Body of pancreas (tissue), 4 donors: Measurements from ENCODE around the gene ASCL4. TPM values are rescaled to one million over a fixed set of nuclear protein-coding genes. Genes with fewer than 3 reads are reported as not detected.

ENCODE experiments used
- ATAC-seq: fragments of 150-250 bp; one replicate; pipeline ENCODE4 v1.9.1; 2016
- DNase-seq, 4 donors: peaks; one replicate each; pipeline ENCODE4 v3.0.0-alpha.2; 2019
- H3K27ac ChIP-seq, 4 donors: fragments of 200-600 bp; sonication (generic); 1 replicate in 3 of 4; 2 replicates in 1 of 4; pipeline versions ENCODE4 v1.5.1 to v1.6.1; 2016 to 2019; ENCODE audit warnings: mild to moderate bottlenecking in 1 of 4, mixed read lengths in 1 of 4, moderate library complexity in 1 of 4
- H3K27me3 ChIP-seq, 2 donors: fragments of 200-600 bp; sonication (generic); one replicate each; pipeline ENCODE4 v1.6.0; 2016; ENCODE audit warnings: mild to moderate bottlenecking in 1 of 2
- H3K36me3 ChIP-seq, 2 donors: fragments of 200-600 bp; sonication (generic); replicated peaks in 1 of 2; 2 replicates each; pipeline ENCODE4 v1.5.1; 2016; ENCODE audit warnings: low read depth in 2 of 2; ENCODE audit not compliant: insufficient read depth in 1 of 2
- H3K4me1 ChIP-seq: fragments of 200-600 bp; sonication (generic); one replicate; pipeline ENCODE4 v1.6.0; 2016
- H3K4me3 ChIP-seq, 2 donors: fragments of 200-600 bp; sonication (generic); 1 replicate in 1 of 2; 2 replicates in 1 of 2; pipeline ENCODE4 v1.5.1; 2016 to 2019
- H3K9me3 ChIP-seq, 3 donors: fragments of 200-600 bp; sonication (generic); 1 replicate in 2 of 3; 2 replicates in 1 of 3; pipeline ENCODE4 v1.5.1; 2016
- POLR2A ChIP-seq, 3 donors: fragments of 450-650 bp; IDR thresholded peaks; one replicate each; pipeline ENCODE4 v1.6.1; 2016; ENCODE audit warnings: antibody characterized with exemption in 3 of 3, mild to moderate bottlenecking in 2 of 3
- WGBS, 2 donors: methylation state at CpG; one replicate each; pipeline ENCODE4 v1.1.5; 2017; 5-methylcytosine and 5-hydroxymethylcytosine counted together
- intact Hi-C: fragments of 100-400 bp; cut with DNase I; formaldehyde crosslinking; loops from one replicate; pipeline ENCODE4 v1.15.1; 2023
- total RNA-seq, 2 donors: library from RNA; depleted of rRNA; stranded (reverse); fragments of >200 nt; gene quantifications; one replicate each; pipeline ENCODE4 v1.1.0, GENCODE V29; 2016
- TF ChIP-seq, protein P1 (sequence below), 7 experiments: fragments of 450-650 bp in 4 of 7; fragments of 200-600 bp in 3 of 7; sonication (generic) in 3 of 7; IDR thresholded peaks; one replicate each; pipeline ENCODE4 v1.5.1; 2016 to 2019; ENCODE audit warnings: antibody characterized with exemption in 7 of 7

Gene ASCL4
- total RNA-seq, 2 donors from 2014 or later: not detected

DNA sequence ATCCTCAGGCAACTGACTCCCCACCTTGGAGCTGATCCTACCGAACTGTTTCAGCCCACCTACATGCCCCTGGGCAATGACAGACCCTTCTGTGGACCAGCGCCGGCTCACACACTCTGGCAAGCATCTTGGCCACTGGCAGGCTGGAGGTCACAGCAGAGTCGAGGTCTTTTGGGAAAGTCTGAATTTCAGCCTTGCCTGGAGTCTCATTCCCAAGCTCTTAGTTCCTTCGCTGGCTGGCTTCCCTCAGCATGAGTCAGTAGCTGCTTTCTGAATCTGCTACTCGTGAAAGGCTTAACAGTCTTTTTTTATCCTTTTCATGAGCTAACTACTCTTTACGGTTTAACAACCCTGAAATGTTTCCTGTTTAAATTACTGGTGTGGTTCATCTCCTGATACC is 44.5 kb downstream of the ASCL4 start:
- Histone ChIP-seq H3K27ac (no peak overlapping the region), H3K4me3 (no peak overlapping the region), H3K27me3 (no peaks in the 10 kb centered on the region), H3K4me1 (no peaks in the 10 kb centered on the region), H3K36me3 (no peaks in the 10 kb centered on the region), H3K9me3 (peaks cover 0 to 20% (median 0%) of the 10 kb centered on the region in 3 donors)
- ATAC-seq (no peak), DNase-seq (peak in 1 of 4 donors; percentile 14)
- 63 to 66% methylated on average over 6 to 7 of the region's 7 CpGs for WGBS, 2 donors
- intact Hi-C loops: no loop called here
- TF ChIP-seq, protein P1, sequence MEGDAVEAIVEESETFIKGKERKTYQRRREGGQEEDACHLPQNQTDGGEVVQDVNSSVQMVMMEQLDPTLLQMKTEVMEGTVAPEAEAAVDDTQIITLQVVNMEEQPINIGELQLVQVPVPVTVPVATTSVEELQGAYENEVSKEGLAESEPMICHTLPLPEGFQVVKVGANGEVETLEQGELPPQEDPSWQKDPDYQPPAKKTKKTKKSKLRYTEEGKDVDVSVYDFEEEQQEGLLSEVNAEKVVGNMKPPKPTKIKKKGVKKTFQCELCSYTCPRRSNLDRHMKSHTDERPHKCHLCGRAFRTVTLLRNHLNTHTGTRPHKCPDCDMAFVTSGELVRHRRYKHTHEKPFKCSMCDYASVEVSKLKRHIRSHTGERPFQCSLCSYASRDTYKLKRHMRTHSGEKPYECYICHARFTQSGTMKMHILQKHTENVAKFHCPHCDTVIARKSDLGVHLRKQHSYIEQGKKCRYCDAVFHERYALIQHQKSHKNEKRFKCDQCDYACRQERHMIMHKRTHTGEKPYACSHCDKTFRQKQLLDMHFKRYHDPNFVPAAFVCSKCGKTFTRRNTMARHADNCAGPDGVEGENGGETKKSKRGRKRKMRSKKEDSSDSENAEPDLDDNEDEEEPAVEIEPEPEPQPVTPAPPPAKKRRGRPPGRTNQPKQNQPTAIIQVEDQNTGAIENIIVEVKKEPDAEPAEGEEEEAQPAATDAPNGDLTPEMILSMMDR (IDR thresholded peaks at IDR 0.05): no peak
- TF ChIP-seq POLR2A (IDR thresholded peaks at IDR 0.05): no peak

DNA sequence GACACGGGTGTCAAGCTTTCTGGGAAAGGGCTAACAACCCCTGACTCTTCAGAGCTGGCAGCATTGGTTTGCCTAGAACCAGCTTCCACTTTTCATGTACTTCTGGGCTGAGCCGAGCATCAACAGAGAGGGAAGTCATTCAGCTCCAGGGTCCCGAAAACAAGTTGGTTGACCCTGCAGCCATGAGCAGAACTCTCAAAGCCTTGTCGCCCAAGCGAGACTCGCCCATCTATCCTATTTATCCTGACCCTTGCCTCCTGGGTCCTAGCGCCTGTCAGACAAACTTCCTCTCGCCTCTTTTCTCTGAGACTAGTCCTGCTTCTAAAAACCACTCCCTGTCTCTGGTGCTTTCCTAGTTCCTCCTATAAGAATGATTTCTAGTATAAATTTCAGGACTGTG is 47.9 kb downstream of the ASCL4 start:
- 24 to 30% methylated on average over 8 of the region's 8 CpGs for WGBS, 2 donors
- no peak overlapping the region for H3K4me3 ChIP-seq
- intact Hi-C loops: no loop called here
- H3K27ac ChIP-seq: no peak overlapping the region
- TF ChIP-seq POLR2A (IDR thresholded peaks at IDR 0.05): no peak
- TF ChIP-seq, protein P1 (IDR thresholded peaks at IDR 0.05): no peak
- no peaks in the 10 kb centered on the region for H3K27me3 ChIP-seq
- peaks cover 0 to 20% (median 0%) of the 10 kb centered on the region in 3 donors for H3K9me3 ChIP-seq
- ATAC-seq (no peak), DNase-seq (no peak)
- H3K36me3 ChIP-seq: no peaks in the 10 kb centered on the region
- no peaks in the 10 kb centered on the region for H3K4me1 ChIP-seq

Other genes with a start within 250 kb of the ASCL4 start
- gene PWP1, start 88.9 kb upstream of the ASCL4 start, total RNA-seq: 10 to 100 TPM; 48.8 to 97.9 TPM
- gene PRDM4, start 13.6 kb upstream of the ASCL4 start, total RNA-seq: 10 to 100 TPM; 22.8 to 34.3 TPM